ENCODE data around the gene PRR11.

GRCh38 chr17:59115474-59115873 lies 40.1 kb upstream of the PRR11 start:
- TF ChIP-seq CTCF (IDR thresholded peaks at IDR 0.05) (no peak), POLR2A (IDR thresholded peaks at IDR 0.05) (no peak)

Data from Peyer's patch (tissue), 4 donors.